Measurements from ENCODE around the gene CHMP2B. TPM values are rescaled to one million over a fixed set of nuclear protein-coding genes. Genes with fewer than 3 reads are reported as not detected.

The CHMP2B gene
- total and polyA plus RNA-seq, 2 experiments from 2014 or later = 45.1 to 130 TPM

DNA sequence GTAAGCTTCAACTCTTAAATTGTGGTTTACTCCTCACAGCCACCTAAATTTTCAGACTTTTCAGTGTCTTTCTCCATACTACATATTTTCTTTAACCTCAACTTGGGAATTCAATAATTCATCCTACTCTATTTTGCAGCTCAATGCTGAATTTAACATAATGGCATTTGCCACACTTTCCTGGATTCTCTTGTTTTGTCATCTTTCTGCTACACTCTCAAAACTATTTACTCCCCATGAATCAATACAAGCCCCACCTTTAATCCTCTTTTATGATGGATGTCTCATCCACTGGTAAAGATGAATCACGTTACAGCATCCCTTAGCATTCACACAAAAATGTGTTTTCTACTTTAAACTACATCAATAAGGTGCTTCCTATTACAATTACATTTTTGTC, 19.6 kb upstream of the CHMP2B start:
- Histone ChIP-seq H3F3A (replicated peaks; ENCODE audit: low read depth) (no peaks in the 10 kb centered on the region), H3K79me2 (replicated peaks; ENCODE audit: insufficient read depth) (no peaks in the 10 kb centered on the region), H3K27ac (ENCODE audit: low read depth) (no peak overlapping the region), H3K4me3 (no peak overlapping the region), H4K20me1 (replicated peaks; ENCODE audit: insufficient read depth) (no peaks in the 10 kb centered on the region), H3K4me2 (no peak overlapping the region), H3K36me3 (ENCODE audit: insufficient read depth) (no peaks in the 10 kb centered on the region), H3K9me2 (ENCODE audit: insufficient read depth) (no peaks in the 10 kb centered on the region), H3K4me1 (ENCODE audit: insufficient read depth) (peaks cover 7% of the 10 kb centered on the region; the same call in 1 of the 2 replicates), H3K27me3 (ENCODE audit: insufficient read depth) (no peaks in the 10 kb centered on the region), H2AFZ (no peak overlapping the region)
- Mint-ChIP-seq H3K4me3 (no peak overlapping the region), H3K36me3 (ENCODE audit: low read depth) (no peaks in the 10 kb centered on the region), H3K4me1 (peaks cover 12% of the 10 kb centered on the region; the same call in 2 of the 3 replicates), H3K27ac (no peak overlapping the region), H3K27me3 (ENCODE audit: insufficient read depth, low read depth, poor library complexity) (no peaks in the 10 kb centered on the region), H3K9me3 (no peaks in the 10 kb centered on the region)
- no peak for ATAC-seq
- DNase-seq (ENCODE audit: low spot score) = no peak
- no peak for TF ChIP-seq POLR2AphosphoS5 (IDR thresholded peaks at IDR 0.05; ENCODE audit: low read depth)

DNA sequence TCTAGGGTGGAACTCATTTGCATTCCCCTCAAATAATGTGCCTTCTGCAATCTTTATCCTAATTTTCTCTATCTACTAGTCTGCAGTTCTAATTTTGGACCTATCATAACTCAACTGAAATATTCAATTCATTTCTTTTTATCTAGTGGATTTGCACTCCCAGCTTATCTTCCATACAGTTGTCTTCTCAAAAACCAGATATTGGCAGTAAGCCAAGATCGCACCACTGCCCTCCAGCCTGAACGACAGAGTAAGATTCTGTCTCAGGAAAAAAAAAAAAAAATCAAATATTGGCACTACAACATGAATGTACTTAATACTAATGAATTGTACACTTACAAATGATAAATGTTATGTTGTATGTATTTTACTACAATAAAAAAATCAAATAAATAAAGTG, 18.0 kb upstream of the CHMP2B start:
- Histone ChIP-seq H3F3A (replicated peaks; ENCODE audit: low read depth) (no peaks in the 10 kb centered on the region), H3K27ac (ENCODE audit: low read depth) (no peak overlapping the region), H3K27me3 (ENCODE audit: insufficient read depth) (no peaks in the 10 kb centered on the region), H3K36me3 (ENCODE audit: insufficient read depth) (no peaks in the 10 kb centered on the region), H3K79me2 (replicated peaks; ENCODE audit: insufficient read depth) (no peaks in the 10 kb centered on the region), H3K4me2 (no peak overlapping the region), H3K9me2 (ENCODE audit: insufficient read depth) (no peaks in the 10 kb centered on the region), H4K20me1 (replicated peaks; ENCODE audit: insufficient read depth) (no peaks in the 10 kb centered on the region), H2AFZ (no peak overlapping the region), H3K4me3 (no peak overlapping the region), H3K4me1 (ENCODE audit: insufficient read depth) (peaks cover 7% of the 10 kb centered on the region; the same call in 1 of the 2 replicates)
- no peak for DNase-seq (ENCODE audit: low spot score)
- TF ChIP-seq CREB1 (CRISPR knock-in tag; IDR thresholded peaks at IDR 0.05; ENCODE audit: low read depth) (no peak), EZH2phosphoT487 (IDR thresholded peaks at IDR 0.05; ENCODE audit: unreplicated experiment) (no peak), EZH2 (IDR thresholded peaks at IDR 0.05; ENCODE audit: low read depth, unreplicated experiment) (no peak), STAT1 (IDR thresholded peaks at IDR 0.05; ENCODE audit: unreplicated experiment) (no peak), POLR2AphosphoS5 (IDR thresholded peaks at IDR 0.05; ENCODE audit: low read depth) (no peak), JUNB (IDR thresholded peaks at IDR 0.05; ENCODE audit: unreplicated experiment) (no peak)
- TF ChIP-seq, protein P1, sequence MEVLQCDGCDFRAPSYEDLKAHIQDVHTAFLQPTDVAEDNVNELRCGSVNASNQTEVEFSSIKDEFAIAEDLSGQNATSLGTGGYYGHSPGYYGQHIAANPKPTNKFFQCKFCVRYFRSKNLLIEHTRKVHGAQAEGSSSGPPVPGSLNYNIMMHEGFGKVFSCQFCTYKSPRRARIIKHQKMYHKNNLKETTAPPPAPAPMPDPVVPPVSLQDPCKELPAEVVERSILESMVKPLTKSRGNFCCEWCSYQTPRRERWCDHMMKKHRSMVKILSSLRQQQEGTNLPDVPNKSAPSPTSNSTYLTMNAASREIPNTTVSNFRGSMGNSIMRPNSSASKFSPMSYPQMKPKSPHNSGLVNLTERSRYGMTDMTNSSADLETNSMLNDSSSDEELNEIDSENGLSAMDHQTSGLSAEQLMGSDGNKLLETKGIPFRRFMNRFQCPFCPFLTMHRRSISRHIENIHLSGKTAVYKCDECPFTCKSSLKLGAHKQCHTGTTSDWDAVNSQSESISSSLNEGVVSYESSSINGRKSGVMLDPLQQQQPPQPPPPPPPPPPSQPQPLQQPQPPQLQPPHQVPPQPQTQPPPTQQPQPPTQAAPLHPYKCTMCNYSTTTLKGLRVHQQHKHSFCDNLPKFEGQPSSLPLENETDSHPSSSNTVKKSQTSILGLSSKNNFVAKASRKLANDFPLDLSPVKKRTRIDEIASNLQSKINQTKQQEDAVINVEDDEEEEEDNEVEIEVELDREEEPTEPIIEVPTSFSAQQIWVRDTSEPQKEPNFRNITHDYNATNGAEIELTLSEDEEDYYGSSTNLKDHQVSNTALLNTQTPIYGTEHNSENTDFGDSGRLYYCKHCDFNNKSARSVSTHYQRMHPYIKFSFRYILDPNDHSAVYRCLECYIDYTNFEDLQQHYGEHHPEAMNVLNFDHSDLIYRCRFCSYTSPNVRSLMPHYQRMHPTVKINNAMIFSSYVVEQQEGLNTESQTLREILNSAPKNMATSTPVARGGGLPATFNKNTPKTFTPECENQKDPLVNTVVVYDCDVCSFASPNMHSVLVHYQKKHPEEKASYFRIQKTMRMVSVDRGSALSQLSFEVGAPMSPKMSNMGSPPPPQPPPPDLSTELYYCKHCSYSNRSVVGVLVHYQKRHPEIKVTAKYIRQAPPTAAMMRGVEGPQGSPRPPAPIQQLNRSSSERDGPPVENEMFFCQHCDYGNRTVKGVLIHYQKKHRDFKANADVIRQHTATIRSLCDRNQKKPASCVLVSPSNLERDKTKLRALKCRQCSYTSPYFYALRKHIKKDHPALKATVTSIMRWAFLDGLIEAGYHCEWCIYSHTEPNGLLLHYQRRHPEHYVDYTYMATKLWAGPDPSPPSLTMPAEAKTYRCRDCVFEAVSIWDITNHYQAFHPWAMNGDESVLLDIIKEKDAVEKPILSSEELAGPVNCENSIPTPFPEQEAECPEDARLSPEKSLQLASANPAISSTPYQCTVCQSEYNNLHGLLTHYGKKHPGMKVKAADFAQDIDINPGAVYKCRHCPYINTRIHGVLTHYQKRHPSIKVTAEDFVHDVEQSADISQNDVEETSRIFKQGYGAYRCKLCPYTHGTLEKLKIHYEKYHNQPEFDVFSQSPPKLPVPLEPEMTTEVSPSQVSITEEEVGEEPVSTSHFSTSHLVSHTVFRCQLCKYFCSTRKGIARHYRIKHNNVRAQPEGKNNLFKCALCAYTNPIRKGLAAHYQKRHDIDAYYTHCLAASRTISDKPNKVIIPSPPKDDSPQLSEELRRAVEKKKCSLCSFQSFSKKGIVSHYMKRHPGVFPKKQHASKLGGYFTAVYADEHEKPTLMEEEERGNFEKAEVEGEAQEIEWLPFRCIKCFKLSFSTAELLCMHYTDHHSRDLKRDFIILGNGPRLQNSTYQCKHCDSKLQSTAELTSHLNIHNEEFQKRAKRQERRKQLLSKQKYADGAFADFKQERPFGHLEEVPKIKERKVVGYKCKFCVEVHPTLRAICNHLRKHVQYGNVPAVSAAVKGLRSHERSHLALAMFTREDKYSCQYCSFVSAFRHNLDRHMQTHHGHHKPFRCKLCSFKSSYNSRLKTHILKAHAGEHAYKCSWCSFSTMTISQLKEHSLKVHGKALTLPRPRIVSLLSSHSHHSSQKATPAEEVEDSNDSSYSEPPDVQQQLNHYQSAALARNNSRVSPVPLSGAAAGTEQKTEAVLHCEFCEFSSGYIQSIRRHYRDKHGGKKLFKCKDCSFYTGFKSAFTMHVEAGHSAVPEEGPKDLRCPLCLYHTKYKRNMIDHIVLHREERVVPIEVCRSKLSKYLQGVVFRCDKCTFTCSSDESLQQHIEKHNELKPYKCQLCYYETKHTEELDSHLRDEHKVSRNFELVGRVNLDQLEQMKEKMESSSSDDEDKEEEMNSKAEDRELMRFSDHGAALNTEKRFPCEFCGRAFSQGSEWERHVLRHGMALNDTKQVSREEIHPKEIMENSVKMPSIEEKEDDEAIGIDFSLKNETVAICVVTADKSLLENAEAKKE (CRISPR knock-in tag; IDR thresholded peaks at IDR 0.05) = no peak
- TF ChIP-seq, protein P2, sequence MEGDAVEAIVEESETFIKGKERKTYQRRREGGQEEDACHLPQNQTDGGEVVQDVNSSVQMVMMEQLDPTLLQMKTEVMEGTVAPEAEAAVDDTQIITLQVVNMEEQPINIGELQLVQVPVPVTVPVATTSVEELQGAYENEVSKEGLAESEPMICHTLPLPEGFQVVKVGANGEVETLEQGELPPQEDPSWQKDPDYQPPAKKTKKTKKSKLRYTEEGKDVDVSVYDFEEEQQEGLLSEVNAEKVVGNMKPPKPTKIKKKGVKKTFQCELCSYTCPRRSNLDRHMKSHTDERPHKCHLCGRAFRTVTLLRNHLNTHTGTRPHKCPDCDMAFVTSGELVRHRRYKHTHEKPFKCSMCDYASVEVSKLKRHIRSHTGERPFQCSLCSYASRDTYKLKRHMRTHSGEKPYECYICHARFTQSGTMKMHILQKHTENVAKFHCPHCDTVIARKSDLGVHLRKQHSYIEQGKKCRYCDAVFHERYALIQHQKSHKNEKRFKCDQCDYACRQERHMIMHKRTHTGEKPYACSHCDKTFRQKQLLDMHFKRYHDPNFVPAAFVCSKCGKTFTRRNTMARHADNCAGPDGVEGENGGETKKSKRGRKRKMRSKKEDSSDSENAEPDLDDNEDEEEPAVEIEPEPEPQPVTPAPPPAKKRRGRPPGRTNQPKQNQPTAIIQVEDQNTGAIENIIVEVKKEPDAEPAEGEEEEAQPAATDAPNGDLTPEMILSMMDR (conservative IDR thresholded peaks at IDR 0.05; ENCODE audit: low read depth in 2 of 2) = no peak
- Mint-ChIP-seq H3K4me3 (no peak overlapping the region), H3K9me3 (no peaks in the 10 kb centered on the region), H3K4me1 (peaks cover 8% of the 10 kb centered on the region; the same call in 2 of the 3 replicates), H3K27ac (no peak overlapping the region), H3K27me3 (ENCODE audit: insufficient read depth, low read depth, poor library complexity) (no peaks in the 10 kb centered on the region), H3K36me3 (ENCODE audit: low read depth) (no peaks in the 10 kb centered on the region)
- ATAC-seq = no peak
